GM12892 (cell line): ENCODE results near the gene VCX3A.

Experiments used
- POLR2A ChIP-seq: IDR thresholded peaks from 2 replicates; pipeline ENCODE4 v1.6.1; 2011; ENCODE audit warnings: low read depth, low read length, control low read depth
- POLR2AphosphoS5 ChIP-seq: IDR thresholded peaks from 2 replicates; pipeline ENCODE4 v1.6.1; 2011; ENCODE audit warnings: low read depth, low read length, control low read depth
- TAF1 ChIP-seq: IDR thresholded peaks from 2 replicates; pipeline ENCODE4 v1.6.1; 2011; ENCODE audit warnings: low read depth, mild to moderate bottlenecking, control low read depth, low read length, borderline replicate concordance

GRCh38 chrX:6550999-6551398 is 16.1 kb upstream of the VCX3A start:
- no peak for TF ChIP-seq POLR2AphosphoS5
- no peak for TF ChIP-seq POLR2A
- no peak for TF ChIP-seq TAF1
